Liver (tissue), 9 donors: ENCODE results near the gene TMEM139. TPM values are rescaled to one million over a fixed set of nuclear protein-coding genes. Genes with fewer than 3 reads are reported as not detected.

Experiments used
- DNase-seq: peaks from one replicate; pipeline ENCODE4 v3.0.0-alpha.2; 2017; ENCODE audit warnings: low spot score
- H3K27ac ChIP-seq, 2 donors: one replicate each; pipeline ENCODE4 v1.7.0; 2013; ENCODE audit warnings: inconsistent platforms in 2 of 2, low read length in 2 of 2, control low read depth in 1 of 2, low read depth in 1 of 2, mild to moderate bottlenecking in 1 of 2
- H3K27me3 ChIP-seq, 4 donors: one replicate each; pipeline versions ENCODE4 v1.6.1 to v1.7.0; 2013; ENCODE audit warnings: low read length in 3 of 4, inconsistent platforms in 1 of 4, mild to moderate bottlenecking in 1 of 4, moderate library complexity in 1 of 4; ENCODE audit not compliant: control insufficient read depth in 4 of 4, insufficient read depth in 4 of 4
- H3K36me3 ChIP-seq, 4 donors: one replicate each; pipeline versions ENCODE4 v1.6.1 to v1.7.0; 2013; ENCODE audit warnings: low read length in 3 of 4, mild to moderate bottlenecking in 3 of 4, low read depth in 1 of 4, moderate library complexity in 1 of 4; ENCODE audit not compliant: control insufficient read depth in 4 of 4, insufficient read depth in 3 of 4
- H3K4me1 ChIP-seq, 4 donors: one replicate each; pipeline versions ENCODE4 v1.6.1 to v1.7.0; 2013; ENCODE audit warnings: low read length in 3 of 4, mild to moderate bottlenecking in 3 of 4, moderate library complexity in 1 of 4; ENCODE audit not compliant: control insufficient read depth in 4 of 4, insufficient read depth in 4 of 4
- H3K4me3 ChIP-seq, 3 donors: one replicate each; pipeline versions ENCODE4 v1.6.1 to v1.7.0; 2013; ENCODE audit warnings: low read length in 3 of 3, control low read depth in 1 of 3, low read depth in 1 of 3, mild to moderate bottlenecking in 1 of 3
- H3K9ac ChIP-seq, 2 donors: one replicate each; pipeline ENCODE4 v1.7.0; 2013; ENCODE audit warnings: low read length in 2 of 2, mild to moderate bottlenecking in 2 of 2, moderate library complexity in 2 of 2, control low read depth in 1 of 2, low read depth in 1 of 2
- H3K9me3 ChIP-seq, 4 donors: one replicate each; pipeline versions ENCODE4 v1.6.1 to v1.7.0; 2013; ENCODE audit warnings: low read length in 3 of 4; ENCODE audit not compliant: control insufficient read depth in 4 of 4
- ATF3 ChIP-seq: IDR thresholded peaks from 2 replicates; pipeline ENCODE4 v1.6.1; 2016; ENCODE audit warnings: antibody characterized with exemption
- CTCF ChIP-seq: fragments of 150-350 bp; IDR thresholded peaks from 2 replicates; pipeline ENCODE4 v1.5.1; 2017; ENCODE audit warnings: improper control_type of control experiment, low read depth, low read length; ENCODE audit not compliant: missing input control
- FOXA1 ChIP-seq: IDR thresholded peaks from 2 replicates; pipeline ENCODE4 v1.6.1; 2016; ENCODE audit warnings: antibody characterized with exemption
- FOXA2 ChIP-seq: IDR thresholded peaks from 2 replicates; pipeline ENCODE4 v1.6.1; 2016; ENCODE audit warnings: antibody characterized with exemption
- HNF4G ChIP-seq: IDR thresholded peaks from 2 replicates; pipeline ENCODE4 v1.6.1; 2016; ENCODE audit warnings: antibody characterized with exemption
- JUND ChIP-seq, 2 donors: IDR thresholded peaks; 2 replicates each; pipeline ENCODE4 v1.6.1; 2016; ENCODE audit warnings: antibody characterized with exemption in 2 of 2
- MAX ChIP-seq: IDR thresholded peaks from 2 replicates; pipeline ENCODE4 v1.6.1; 2016; ENCODE audit warnings: antibody characterized with exemption
- NR2F2 ChIP-seq: IDR thresholded peaks from 2 replicates; pipeline ENCODE4 v1.6.1; 2016; ENCODE audit warnings: antibody characterized with exemption
- RAD21 ChIP-seq, 2 donors: IDR thresholded peaks; 2 replicates each; pipeline ENCODE4 v1.6.1; 2016; ENCODE audit warnings: antibody characterized with exemption in 2 of 2, mild to moderate bottlenecking in 2 of 2
- REST ChIP-seq: IDR thresholded peaks from 2 replicates; pipeline ENCODE4 v1.6.1; 2016; ENCODE audit warnings: antibody characterized with exemption, mild to moderate bottlenecking
- SP1 ChIP-seq: IDR thresholded peaks from 2 replicates; pipeline ENCODE4 v1.6.1; 2018; ENCODE audit warnings: antibody characterized with exemption, mild to moderate bottlenecking
- TAF1 ChIP-seq: conservative IDR thresholded peaks from 2 replicates; pipeline ENCODE4 v1.6.1; 2016; ENCODE audit warnings: antibody characterized with exemption, mild to moderate bottlenecking
- YY1 ChIP-seq: IDR thresholded peaks from 2 replicates; pipeline ENCODE4 v1.6.1; 2016; ENCODE audit warnings: antibody characterized with exemption, mild to moderate bottlenecking
- ZBTB33 ChIP-seq: IDR thresholded peaks from 2 replicates; pipeline ENCODE4 v1.6.1; 2016; ENCODE audit warnings: antibody characterized with exemption
- WGBS: extraction: QIAGEN DNeasy Blood & Tissue Kit; methylation state at CpG from one replicate; pipeline ENCODE4 v1.1.7; 2013; 5-methylcytosine and 5-hydroxymethylcytosine counted together
- polyA plus RNA-seq, 2 donors: library from polyadenylated mRNA; stranded (reverse) in 1 of 2; unstranded in 1 of 2; fragments of 200-250 nt in 1 of 2; fragments of >200 nt in 1 of 2; fragmentation: Nextera tagmentation in 1 of 2; extraction: Ambion mirVana in 1 of 2; gene quantifications; one replicate each; pipeline versions ENCODE4 v1.2.1 to v1.2.3, GENCODE V29; 2013 to 2015
- total RNA-seq, 2 donors: library from RNA; depleted of rRNA; stranded (reverse); fragments of >200 nt; gene quantifications; one replicate each; pipeline ENCODE4 v1.2.3, GENCODE V29; 2014
- donor health status: healthy.
- donor health status: healthy.
- donor health status: healthy.
- donor health status: healthy.
- donor health status: healthy.

The TMEM139 gene
- total and polyA plus RNA-seq, 4 donors: 3.0 to 8.6 (median 5.5) TPM

GRCh38 chr7:143237366-143237765 lies 47.4 kb upstream of the TMEM139 start:
- no peak overlapping the region for H3K27ac ChIP-seq
- peaks cover 0 to 12% (median 9%) of the 10 kb centered on the region in 4 donors for H3K4me1 ChIP-seq
- H3K4me3 ChIP-seq: no peak overlapping the region
- H3K36me3 ChIP-seq: no peaks in the 10 kb centered on the region
- DNase-seq: no peak
- no peak overlapping the region for H3K9ac ChIP-seq
- H3K27me3 ChIP-seq: no peaks in the 10 kb centered on the region
- H3K9me3 ChIP-seq: peaks cover 0 to 2% (median under 1%) of the 10 kb centered on the region in 4 donors
- TF ChIP-seq CTCF (no peak), YY1 (no peak), MAX (no peak), JUND (IDR thresholded peaks at IDR 0.05) (no peak), REST (no peak), FOXA1 (no peak), RAD21 (IDR thresholded peaks at IDR 0.05) (no peak), FOXA2 (no peak), ZBTB33 (no peak), ATF3 (no peak), TAF1 (no peak), NR2F2 (no peak), HNF4G (no peak)

- Histone ChIP-seq H3K4me3 (no peak overlapping the region), H3K9ac (no peak overlapping the region), H3K27ac (no peak overlapping the region), H3K27me3 (no peaks in the 10 kb centered on the region), H3K9me3 (peaks cover 0 to 2% (median under 1%) of the 10 kb centered on the region in 4 donors), H3K36me3 (no peaks in the 10 kb centered on the region), H3K4me1 (peaks cover 0 to 12% (median 9%) of the 10 kb centered on the region in 4 donors)
- DNase-seq: no peak
- no peak for TF ChIP-seq MAX
- no peak for TF ChIP-seq SP1
- no peak for TF ChIP-seq REST
- 92% methylated on average over 1 of the region's 1 CpG for WGBS
Observed at GRCh38 chr7:143238289-143238980, 46.3 kb upstream of the TMEM139 start.
